WI38 (cell line): ENCODE data around the gene DNPH1.

Experiments used
- H3K4me3 ChIP-seq: 2 replicates; pipeline ENCODE4 v1.5.1; 2011; ENCODE audit warnings: low read depth, mild to moderate bottlenecking, control low read depth, low read length
- CTCF ChIP-seq: IDR thresholded peaks from 2 replicates; pipeline ENCODE4 v1.5.1; 2012; ENCODE audit warnings: low read depth, mild to moderate bottlenecking, control low read depth, low read length

The DNPH1 gene

GRCh38 chr6:43219814-43220213, 9.5 kb downstream of the DNPH1 start:
- no peak for TF ChIP-seq CTCF

GRCh38 chr6:43219119-43219518, 10.2 kb downstream of the DNPH1 start:
- H3K4me3 ChIP-seq = no peak overlapping the region
- TF ChIP-seq CTCF = no peak

More at GRCh38 chr6:43219814-43220213, 9.5 kb downstream of the DNPH1 start:
- H3K4me3 ChIP-seq = no peak overlapping the region

GRCh38 chr6:43217351-43217750, 11.9 kb downstream of the DNPH1 start:
- TF ChIP-seq CTCF = no peak
- H3K4me3 ChIP-seq = no peak overlapping the region

- H3K4me3 ChIP-seq = no peak overlapping the region
- no peak for TF ChIP-seq CTCF
Observed at GRCh38 chr6:43216200-43216599, 13.1 kb downstream of the DNPH1 start.

- no peak overlapping the region for H3K4me3 ChIP-seq
- no peak for TF ChIP-seq CTCF
Observed at GRCh38 chr6:43215066-43215465, 14.2 kb downstream of the DNPH1 start.

GRCh38 chr6:43213431-43213830, 15.8 kb downstream of the DNPH1 start:
- no peak for TF ChIP-seq CTCF
- no peak overlapping the region for H3K4me3 ChIP-seq

- H3K4me3 ChIP-seq = no peak overlapping the region
- TF ChIP-seq CTCF = no peak
Observed at GRCh38 chr6:43211955-43212354, 17.3 kb downstream of the DNPH1 start.
